ENCODE results near the gene HIGD1A. TPM values are rescaled to one million over a fixed set of nuclear protein-coding genes. Genes with fewer than 3 reads are reported as not detected.

HIGD1A gene
- total RNA-seq, 1 experiment from 2014 or later: 77.6 TPM

GRCh38 chr3:42823351-42823750, 19.1 kb upstream of the HIGD1A start:
- H4K8ac ChIP-seq (replicated peaks; ENCODE audit: insufficient read length, low read depth, low read length): no peak overlapping the region
- no peak for DNase-seq
- H2BK5ac ChIP-seq (ENCODE audit: insufficient read length, low read length): no peak overlapping the region
- H3K9ac ChIP-seq (ENCODE audit: extremely low read depth, insufficient read length, low read length): no peak overlapping the region
- H3K4me3 Mint-ChIP-seq: no peak overlapping the region
- H3K27ac ChIP-seq (ENCODE audit: insufficient read length, low read depth, low read length): no peak overlapping the region
- no peak overlapping the region for H4K91ac ChIP-seq (ENCODE audit: insufficient read length, low read depth, low read length)
- H2BK12ac ChIP-seq (ENCODE audit: insufficient read length, low read depth, low read length): no peak overlapping the region
- H3K79me2 ChIP-seq (ENCODE audit: insufficient read depth, low read length): no peaks in the 10 kb centered on the region
- H3K18ac ChIP-seq (ENCODE audit: insufficient read length, low read depth, low read length): no peak overlapping the region
- peaks cover 4 to 15% of the 10 kb centered on the region in 2 experiments for H3K4me1 Mint-ChIP-seq
- H4K5ac ChIP-seq (ENCODE audit: insufficient read length, low read depth, low read length): no peak overlapping the region
- H2BK120ac ChIP-seq (ENCODE audit: low read depth, low read length, poor library complexity, severe bottlenecking): no peak overlapping the region
- no peak overlapping the region for H3K23ac ChIP-seq (ENCODE audit: insufficient read length, low read depth, low read length)
- H2AFZ ChIP-seq (ENCODE audit: low read length): peak overlapping the region; percentile 40
- no peaks in the 10 kb centered on the region for H3K4me1 ChIP-seq (ENCODE audit: insufficient read depth, low read length)
- H3K36me3 Mint-ChIP-seq (ENCODE audit: insufficient read depth in 1 of 3, low read depth in 3 of 3): no peaks in the 10 kb centered on the region
- H3K27me3 ChIP-seq (ENCODE audit: insufficient read depth, low read length): no peaks in the 10 kb centered on the region
- H3K14ac ChIP-seq (ENCODE audit: insufficient read depth, low read length): no peak overlapping the region
- no peaks in the 10 kb centered on the region for H3K9me3 Mint-ChIP-seq
- H3K9me3 ChIP-seq (ENCODE audit: control insufficient read depth, low read depth, low read length): no peaks in the 10 kb centered on the region
- no peak overlapping the region for H3K4me2 ChIP-seq (ENCODE audit: insufficient read depth, insufficient read length, low read length)
- H3K4ac ChIP-seq (ENCODE audit: low read depth, low read length): no peak overlapping the region
- no peaks in the 10 kb centered on the region for H3K79me1 ChIP-seq (ENCODE audit: insufficient read depth, low read depth, low read length, poor library complexity, severe bottlenecking)
- H2BK20ac ChIP-seq (ENCODE audit: low read depth, low read length, poor library complexity, severe bottlenecking): peak overlapping the region; percentile 26
- no peak overlapping the region for H3T11ph ChIP-seq (ENCODE audit: low read length)
- H3K27ac Mint-ChIP-seq: 0 out of 7 replicates have a peak overlapping the region, but pooled peaks of 1 of the 3 experiments have one; percentile 51
- H3K56ac ChIP-seq (ENCODE audit: insufficient read length, low read depth, low read length): peak overlapping the region; percentile 50
- TF ChIP-seq CTCF (conservative IDR thresholded peaks at IDR 0.05): no peak
- H2AK5ac ChIP-seq (ENCODE audit: insufficient read length, low read length): no peak overlapping the region
- no peaks in the 10 kb centered on the region for H3K27me3 Mint-ChIP-seq (ENCODE audit: low read depth)
- no CpG with 5 or more reads among the region's 2 CpGs for WGBS (ENCODE audit: extremely low coverage, insufficient read length, low lambda C conversion rate)
- no peaks in the 10 kb centered on the region for H4K20me1 ChIP-seq (ENCODE audit: control insufficient read depth, insufficient read depth, insufficient read length)
- H2BK15ac ChIP-seq (ENCODE audit: low read depth, low read length): no peak overlapping the region
- no peaks in the 10 kb centered on the region for H3K23me2 ChIP-seq (ENCODE audit: insufficient read length, low read depth, low read length, poor library complexity, severe bottlenecking)
